Tibial nerve (tissue), 4 donors: ENCODE data around the gene ARMC6. TPM values are rescaled to one million over a fixed set of nuclear protein-coding genes. Genes with fewer than 3 reads are reported as not detected.

Experiments used
- DNase-seq, 2 donors: peaks; one replicate each; pipeline ENCODE4 v3.0.0-alpha.2; 2019; ENCODE audit warnings: low spot score in 2 of 2
- H3K27ac ChIP-seq, 4 donors: fragments of 200-600 bp; sonication (generic) in 3 of 4; one replicate each; pipeline ENCODE4 v1.5.1; 2017 to 2019; ENCODE audit warnings: mild to moderate bottlenecking in 1 of 4
- H3K27me3 ChIP-seq, 2 donors: fragments of 200-600 bp; sonication (generic) in 1 of 2; one replicate each; pipeline versions ENCODE4 v1.5.1 to v1.6.0; 2017 to 2019
- H3K36me3 ChIP-seq, 3 donors: fragments of 200-600 bp; sonication (generic); one replicate each; pipeline ENCODE4 v1.5.1; 2018 to 2019
- H3K4me1 ChIP-seq, 4 donors: fragments of 200-600 bp; sonication (generic) in 3 of 4; one replicate each; pipeline ENCODE4 v1.5.1; 2017 to 2019
- H3K4me3 ChIP-seq, 4 donors: fragments of 200-600 bp; sonication (generic) in 3 of 4; one replicate each; pipeline ENCODE4 v1.5.1; 2017 to 2019; ENCODE audit warnings: mild to moderate bottlenecking in 1 of 4, moderate library complexity in 1 of 4
- H3K9me3 ChIP-seq, 4 donors: fragments of 200-600 bp; sonication (generic) in 3 of 4; one replicate each; pipeline ENCODE4 v1.5.1; 2017 to 2019
- CTCF ChIP-seq, 5 experiments: fragments of 200-600 bp in 3 of 5; fragments of 450-650 bp in 2 of 5; sonication (generic) in 3 of 5; IDR thresholded peaks; one replicate each; pipeline ENCODE4 v1.5.1; 2016 to 2019; ENCODE audit warnings: antibody characterized with exemption in 5 of 5, mild to moderate bottlenecking in 3 of 5, moderate library complexity in 2 of 5
- EP300 ChIP-seq, 2 donors: sonication (generic); formaldehyde crosslinking; IDR thresholded peaks; one replicate each; pipeline ENCODE4 v1.6.1; 2017; ENCODE audit warnings: antibody characterized with exemption in 2 of 2, mild to moderate bottlenecking in 1 of 2
- POLR2A ChIP-seq, 2 donors: fragments of 450-650 bp; IDR thresholded peaks; one replicate each; pipeline ENCODE4 v1.6.1; 2017; ENCODE audit warnings: antibody characterized with exemption in 2 of 2, mild to moderate bottlenecking in 2 of 2, moderate library complexity in 2 of 2
- WGBS, 2 donors: methylation state at CpG; one replicate each; pipeline ENCODE4 v1.1.5; 2018; 5-methylcytosine and 5-hydroxymethylcytosine counted together
- total RNA-seq, 4 donors: library from RNA; depleted of rRNA; stranded (reverse); fragments of >200 nt; gene quantifications; one replicate each; pipeline ENCODE4 v1.1.0, GENCODE V29; 2016

Gene ARMC6
- total RNA-seq, 4 donors from 2014 or later, result 20.0 to 40.8 (median 24.6) TPM

GRCh38 chr19:19027228-19027627 lies 6.2 kb upstream of the ARMC6 start:
- H3K9me3 ChIP-seq, result no peaks in the 10 kb centered on the region
- no peak overlapping the region for H3K27ac ChIP-seq
- no peak overlapping the region for H3K4me3 ChIP-seq
- DNase-seq, result no peak
- 80 to 91% methylated on average over 4 of the region's 4 CpGs for WGBS, 2 donors
- H3K27me3 ChIP-seq, result no peaks in the 10 kb centered on the region
- H3K36me3 ChIP-seq, result peaks cover 6 to 85% (median 19%) of the 10 kb centered on the region in 3 donors
- peaks cover 0 to 46% (median 10%) of the 10 kb centered on the region in 4 donors for H3K4me1 ChIP-seq
- no peak for TF ChIP-seq POLR2A (IDR thresholded peaks at IDR 0.05)
- no peak for TF ChIP-seq EP300 (IDR thresholded peaks at IDR 0.05)
- TF ChIP-seq CTCF (IDR thresholded peaks at IDR 0.05), result no peak

DNA sequence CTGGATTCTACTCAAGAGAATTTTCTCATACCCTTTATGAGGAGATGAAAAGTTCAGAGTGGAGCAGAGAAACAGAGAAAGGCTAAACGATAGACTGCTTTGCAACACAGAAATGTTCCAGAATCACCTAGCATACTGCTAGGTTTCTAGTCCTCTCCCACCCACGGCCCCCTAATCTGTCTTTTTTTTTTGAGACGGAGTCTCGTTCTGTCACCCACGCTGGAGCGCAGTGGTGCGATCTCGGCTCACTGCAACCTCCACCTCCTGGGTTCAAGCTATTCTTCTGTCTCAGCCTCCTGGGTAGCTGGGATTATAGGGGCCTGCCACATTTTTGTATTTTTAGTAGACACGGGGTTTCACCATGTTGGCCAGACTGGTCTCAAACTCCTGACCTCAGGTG lies 4.9 kb upstream of the ARMC6 start:
- no peak for DNase-seq

GRCh38 chr19:19031891-19032290 lies 1.5 kb upstream of the ARMC6 start:
- H3K4me1 ChIP-seq, result peaks cover 0 to 56% (median 20%) of the 10 kb centered on the region in 4 donors
- WGBS, 2 donors, result 51 to 64% methylated on average over 5 of the region's 5 CpGs
- peaks cover 3 to 39% (median 8%) of the 10 kb centered on the region in 3 donors for H3K36me3 ChIP-seq
- H3K27me3 ChIP-seq, result no peaks in the 10 kb centered on the region
- DNase-seq, result no peak
- peak overlapping the region in 1 of 4 donors; percentile 91 for H3K27ac ChIP-seq
- H3K4me3 ChIP-seq, result peak overlapping the region in 2 of 4 donors; percentile 82 to 98
- H3K9me3 ChIP-seq, result no peaks in the 10 kb centered on the region
- TF ChIP-seq EP300 (IDR thresholded peaks at IDR 0.05) (no peak), CTCF (IDR thresholded peaks at IDR 0.05) (no peak), POLR2A (IDR thresholded peaks at IDR 0.05) (no peak)

More for the DNA sequence above, 4.9 kb upstream of the ARMC6 start:
- Histone ChIP-seq H3K4me1 (peaks cover 0 to 45% (median 12%) of the 10 kb centered on the region in 4 donors), H3K27ac (no peak overlapping the region), H3K36me3 (peaks cover 6 to 72% (median 11%) of the 10 kb centered on the region in 3 donors), H3K4me3 (no peak overlapping the region), H3K27me3 (no peaks in the 10 kb centered on the region), H3K9me3 (no peaks in the 10 kb centered on the region)
- WGBS, 2 donors, result 91% methylated on average over 9 of the region's 9 CpGs
- TF ChIP-seq CTCF (IDR thresholded peaks at IDR 0.05) (no peak), POLR2A (IDR thresholded peaks at IDR 0.05) (no peak), EP300 (IDR thresholded peaks at IDR 0.05) (no peak)

GRCh38 chr19:19032420-19033175 lies 805 bp upstream of the ARMC6 start:
- H3K27ac ChIP-seq, result peak overlapping the region; percentile 88 to 99 (median 92)
- H3K4me1 ChIP-seq, result peaks cover 0 to 49% (median 20%) of the 10 kb centered on the region in 4 donors
- H3K9me3 ChIP-seq, result no peaks in the 10 kb centered on the region
- TF ChIP-seq CTCF (IDR thresholded peaks at IDR 0.05) (no peak), POLR2A (IDR thresholded peaks at IDR 0.05) (no peak), EP300 (IDR thresholded peaks at IDR 0.05) (no peak)
- H3K4me3 ChIP-seq, result peak overlapping the region; percentile 82 to 99 (median 90)
- DNase-seq, result peak; percentile 61 to 81
- H3K36me3 ChIP-seq, result peaks cover 2 to 35% (median 8%) of the 10 kb centered on the region in 3 donors
- no peaks in the 10 kb centered on the region for H3K27me3 ChIP-seq
- WGBS, 2 donors, result 2 to 3% methylated on average over 30 to 31 of the region's 31 CpGs

GRCh38 chr19:19033176-19033425 lies 302 bp upstream of the ARMC6 start:
- H3K9me3 ChIP-seq, result no peaks in the 10 kb centered on the region
- peaks cover 0 to 34% (median 8%) of the 10 kb centered on the region in 3 donors for H3K36me3 ChIP-seq
- TF ChIP-seq EP300 (IDR thresholded peaks at IDR 0.05), result no peak
- no peak for TF ChIP-seq POLR2A (IDR thresholded peaks at IDR 0.05)
- TF ChIP-seq CTCF (IDR thresholded peaks at IDR 0.05), result no peak
- H3K4me1 ChIP-seq, result peaks cover 0 to 45% (median 20%) of the 10 kb centered on the region in 4 donors
- peak overlapping the region; percentile 88 to 99 (median 92) for H3K27ac ChIP-seq
- H3K27me3 ChIP-seq, result no peaks in the 10 kb centered on the region
- no peak for DNase-seq
- peak overlapping the region; percentile 82 to 99 (median 90) for H3K4me3 ChIP-seq
- WGBS, 2 donors, result 0% methylated on average over 3 to 24 of the region's 32 CpGs
